Measurements from ENCODE around the gene HTRA2.

HTRA2 gene

GRCh38 chr2:74522516-74522915 is 7.2 kb upstream of the HTRA2 start:
- Histone ChIP-seq H3K4me1 (no peaks in the 10 kb centered on the region), H3K9me3 (ENCODE audit: control insufficient read depth, low read length) (no peaks in the 10 kb centered on the region), H3K4me3 (ENCODE audit: low read depth, low read length) (no peak overlapping the region), H3K36me3 (ENCODE audit: control insufficient read depth, insufficient read depth, low read length) (no peaks in the 10 kb centered on the region), H3K27me3 (ENCODE audit: control insufficient read depth, insufficient read depth, low read length) (no peaks in the 10 kb centered on the region), H3K27ac (no peak overlapping the region), H3K4me2 (ENCODE audit: low read length) (no peak overlapping the region), H3K9ac (no peak overlapping the region), H2AFZ (no peak overlapping the region), H3K79me2 (no peaks in the 10 kb centered on the region)
- no peak for TF ChIP-seq CTCF (IDR thresholded peaks at IDR 0.05)

- Histone ChIP-seq H3K79me2 (peaks cover 6% of the 10 kb centered on the region), H3K27ac (no peak overlapping the region), H2AFZ (no peak overlapping the region), H3K4me3 (ENCODE audit: low read depth, low read length) (no peak overlapping the region), H3K4me2 (ENCODE audit: low read length) (no peak overlapping the region), H3K9me3 (ENCODE audit: control insufficient read depth, low read length) (no peaks in the 10 kb centered on the region), H3K36me3 (ENCODE audit: control insufficient read depth, insufficient read depth, low read length) (no peaks in the 10 kb centered on the region), H3K27me3 (ENCODE audit: control insufficient read depth, insufficient read depth, low read length) (no peaks in the 10 kb centered on the region), H3K9ac (no peak overlapping the region), H3K4me1 (peaks cover 5% of the 10 kb centered on the region)
- no peak for TF ChIP-seq CTCF (IDR thresholded peaks at IDR 0.05)
Observed at GRCh38 chr2:74524005-74524404, 5.7 kb upstream of the HTRA2 start.

DNA sequence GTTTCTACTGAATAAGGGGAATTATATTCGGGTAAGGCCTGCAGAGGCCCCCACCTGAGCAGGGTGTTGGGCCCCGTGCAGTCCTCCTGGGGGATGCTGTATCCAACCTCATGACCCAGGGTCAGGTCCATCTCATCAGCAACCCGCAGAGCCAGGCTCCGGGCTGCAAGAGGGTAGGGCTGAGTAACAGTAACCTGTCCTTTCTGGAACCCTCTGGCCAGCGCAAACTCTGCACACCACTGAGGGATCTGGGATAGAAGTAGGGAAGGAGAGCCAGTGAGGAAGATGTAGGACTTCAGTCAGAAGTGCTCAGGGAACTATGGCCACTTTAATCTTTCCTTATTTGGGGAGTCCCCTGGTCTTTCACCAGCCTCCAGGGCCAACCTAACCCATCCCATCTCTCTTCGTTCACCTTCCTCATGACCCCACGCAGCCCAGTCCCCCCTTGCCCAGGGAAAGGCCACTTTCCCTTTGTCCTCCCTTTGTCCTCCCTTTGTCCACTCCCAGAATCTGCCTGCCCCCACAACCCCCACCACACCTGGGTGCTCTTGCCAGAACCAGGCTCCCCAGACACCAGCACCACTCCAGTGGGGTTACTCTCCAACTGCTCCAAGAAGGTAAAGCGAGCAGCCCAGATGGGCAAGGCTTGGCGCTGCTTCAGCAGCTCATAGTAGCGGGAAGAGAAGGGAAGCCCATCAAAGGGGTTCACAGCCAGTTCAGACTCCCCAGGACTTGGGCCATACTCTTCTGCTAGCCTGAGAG is 4.6 kb upstream of the HTRA2 start:
- no peaks in the 10 kb centered on the region for H3K9me3 ChIP-seq (ENCODE audit: control insufficient read depth, low read length)
- no peak overlapping the region for H3K9ac ChIP-seq
- H3K79me2 ChIP-seq, result peaks cover 7% of the 10 kb centered on the region
- H3K27me3 ChIP-seq (ENCODE audit: control insufficient read depth, insufficient read depth, low read length), result no peaks in the 10 kb centered on the region
- H3K4me1 ChIP-seq, result peaks cover 5% of the 10 kb centered on the region
- H3K27ac ChIP-seq, result no peak overlapping the region
- no peak for TF ChIP-seq CTCF (IDR thresholded peaks at IDR 0.05)
- no peak overlapping the region for H3K4me3 ChIP-seq (ENCODE audit: low read depth, low read length)
- H2AFZ ChIP-seq, result no peak overlapping the region
- H3K36me3 ChIP-seq (ENCODE audit: control insufficient read depth, insufficient read depth, low read length), result no peaks in the 10 kb centered on the region
- no peak overlapping the region for H3K4me2 ChIP-seq (ENCODE audit: low read length)

DNA sequence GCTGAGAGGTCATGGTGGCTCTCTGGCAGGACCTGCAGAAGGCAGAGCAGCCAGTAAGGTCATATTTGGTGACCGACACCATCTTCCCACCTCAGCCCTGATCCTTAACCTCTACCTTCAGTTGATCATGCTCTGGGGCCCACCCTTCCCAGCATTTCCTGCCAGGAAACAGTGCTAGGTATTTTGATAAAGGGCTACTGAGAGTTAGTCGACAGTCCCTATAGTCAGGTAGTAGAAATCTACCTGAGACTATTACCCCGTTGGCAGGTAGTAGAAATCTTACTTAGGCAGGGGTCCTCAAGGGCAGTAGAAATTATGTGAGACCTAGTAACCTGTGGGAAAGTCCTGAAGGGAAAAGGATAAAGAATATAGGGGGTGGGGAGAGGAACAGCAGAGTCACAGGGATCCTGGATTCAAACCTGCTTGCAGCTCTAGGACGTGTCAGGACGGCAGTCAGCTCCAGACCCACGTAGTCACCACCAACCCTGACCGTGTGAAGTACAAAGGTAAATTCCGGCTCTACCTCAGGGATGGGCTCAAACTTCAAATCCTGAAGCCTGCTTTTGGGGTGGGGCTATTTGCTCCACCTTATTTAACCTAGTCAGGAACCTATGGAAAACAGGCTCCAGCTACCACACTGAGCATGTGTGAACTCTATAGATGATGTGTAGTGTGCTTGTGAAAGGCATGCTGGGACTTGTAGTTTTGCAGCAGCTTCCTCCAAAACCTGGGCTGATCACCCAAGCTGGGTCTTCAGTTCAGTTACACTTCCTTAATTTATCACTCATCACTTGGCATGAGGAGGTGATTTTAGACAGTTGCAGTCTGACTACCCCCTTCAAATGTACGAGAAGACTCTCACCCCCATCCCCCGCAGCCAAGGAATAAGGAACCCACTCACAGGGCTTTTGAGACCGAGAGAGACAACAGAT is 3.8 kb upstream of the HTRA2 start, which contains the start of gene DQX1:
DQX1 (minus strand) TSS at position 515 of the 932 bp plus-strand sequence; CDS start at position 13, 502 bp downstream.
- no peak for TF ChIP-seq CTCF (IDR thresholded peaks at IDR 0.05)
- H3K36me3 ChIP-seq (ENCODE audit: control insufficient read depth, insufficient read depth, low read length), result no peaks in the 10 kb centered on the region
- no peak within 1 kb of the TSS for H3K4me3 ChIP-seq (ENCODE audit: low read depth, low read length)
- no peak within 1 kb of the TSS for H3K9ac ChIP-seq
- no peaks in the 10 kb centered on the region for H3K27me3 ChIP-seq (ENCODE audit: control insufficient read depth, insufficient read depth, low read length)
- H3K27ac ChIP-seq, result no peak within 1 kb of the TSS
- no peaks in the 10 kb centered on the region for H3K9me3 ChIP-seq (ENCODE audit: control insufficient read depth, low read length)
- H3K79me2 ChIP-seq, result peaks cover 7% of the 10 kb centered on the region
- H2AFZ ChIP-seq, result no peak within 1 kb of the TSS
- H3K4me2 ChIP-seq (ENCODE audit: low read length), result no peak within 1 kb of the TSS
- H3K4me1 ChIP-seq, result peaks cover 5% of the 10 kb centered on the region

Data from parathyroid adenoma (tissue), 2 donors.